Measurements from ENCODE around the gene SLC16A9.
"Not testable (repeated sequence)": the region's sequence is repeated elsewhere in the genome, so short reads cannot be mapped to it uniquely, and the experiment has no call there.

Gene SLC16A9, protein sequence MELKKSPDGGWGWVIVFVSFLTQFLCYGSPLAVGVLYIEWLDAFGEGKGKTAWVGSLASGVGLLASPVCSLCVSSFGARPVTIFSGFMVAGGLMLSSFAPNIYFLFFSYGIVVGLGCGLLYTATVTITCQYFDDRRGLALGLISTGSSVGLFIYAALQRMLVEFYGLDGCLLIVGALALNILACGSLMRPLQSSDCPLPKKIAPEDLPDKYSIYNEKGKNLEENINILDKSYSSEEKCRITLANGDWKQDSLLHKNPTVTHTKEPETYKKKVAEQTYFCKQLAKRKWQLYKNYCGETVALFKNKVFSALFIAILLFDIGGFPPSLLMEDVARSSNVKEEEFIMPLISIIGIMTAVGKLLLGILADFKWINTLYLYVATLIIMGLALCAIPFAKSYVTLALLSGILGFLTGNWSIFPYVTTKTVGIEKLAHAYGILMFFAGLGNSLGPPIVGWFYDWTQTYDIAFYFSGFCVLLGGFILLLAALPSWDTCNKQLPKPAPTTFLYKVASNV

DNA sequence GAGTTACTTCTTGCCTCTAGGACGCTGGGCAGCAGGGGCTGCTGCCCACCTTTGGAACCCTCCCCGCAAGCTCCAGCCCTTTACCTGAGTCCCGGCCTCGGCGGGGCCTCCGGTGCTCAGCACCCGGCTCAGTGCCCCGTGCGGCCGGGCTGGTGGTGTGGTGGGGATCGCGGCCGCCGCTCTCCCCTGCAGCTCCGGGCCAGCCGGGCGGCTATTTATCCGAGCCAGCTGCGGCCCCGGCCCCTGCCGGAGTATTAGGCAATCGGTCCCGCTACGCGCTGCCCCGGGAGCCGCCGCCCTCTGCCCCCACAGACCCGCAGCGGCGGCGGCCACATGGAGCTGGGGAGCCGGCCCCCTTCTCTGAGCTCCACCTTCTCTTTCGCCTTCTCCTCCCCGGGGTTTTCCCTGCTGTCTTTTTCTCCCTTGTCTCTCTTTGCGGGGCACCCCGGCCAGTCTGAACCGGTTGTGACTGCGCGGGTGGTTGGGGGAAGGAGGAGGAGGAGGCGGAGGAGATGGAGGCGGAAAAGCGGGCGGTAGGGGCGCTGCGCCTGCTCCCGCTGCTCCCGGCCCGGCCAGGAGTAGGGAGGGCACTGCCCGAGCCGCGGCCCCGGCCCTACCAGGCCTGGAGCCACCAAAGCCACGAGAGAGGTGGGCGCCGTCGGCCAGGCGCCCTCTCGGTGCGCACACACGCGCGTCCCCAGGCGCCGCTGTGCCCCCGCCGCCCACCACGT lies at the start of gene SLC16A9:
SLC16A9 (minus strand) TSS at position 456 of the 731 bp plus-strand sequence. CDS start 25,559 bp downstream, outside the sequence.
- DNase-seq (ENCODE audit: low spot score), result peak; percentile 58

GRCh38 chr10:59757966-59758365 lies 48.3 kb upstream of the SLC16A9 start:
- DNase-seq (ENCODE audit: low spot score), result no peak

- DNase-seq (ENCODE audit: low spot score), result no peak
Observed at GRCh38 chr10:59754951-59755350, 45.3 kb upstream of the SLC16A9 start.

DNA sequence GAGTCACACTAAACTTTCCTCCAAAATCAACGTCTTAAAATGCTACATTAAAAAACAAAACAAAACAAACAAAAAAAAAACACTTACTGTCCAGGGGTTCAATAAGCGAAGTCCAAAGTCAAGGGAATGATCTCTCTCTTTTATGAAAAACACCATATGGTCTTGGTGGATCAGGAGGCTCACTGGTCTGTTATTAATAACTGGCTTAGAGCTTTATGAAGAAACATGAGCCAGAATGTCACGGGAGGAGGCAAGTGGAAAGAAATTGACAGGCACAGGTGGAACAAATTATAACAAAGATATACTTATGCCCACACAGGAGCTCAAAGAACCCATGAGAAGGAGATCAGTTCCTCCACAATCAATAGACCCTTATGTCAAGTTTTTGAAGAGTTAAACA lies 43.6 kb upstream of the SLC16A9 start, which contains the start of gene MRLN:
MRLN (minus strand) TSS at position 189 of the 400 bp plus-strand sequence.
- no peak for DNase-seq (ENCODE audit: low spot score)

- DNase-seq (ENCODE audit: low spot score), result no peak
Observed at GRCh38 chr10:59752278-59752940, 42.8 kb upstream of the SLC16A9 start.

- DNase-seq (ENCODE audit: low spot score), result no peak
Observed at GRCh38 chr10:59750155-59750945, 40.7 kb upstream of the SLC16A9 start.

GRCh38 chr10:59748834-59749233 lies 39.2 kb upstream of the SLC16A9 start:
- DNase-seq (ENCODE audit: low spot score), result no peak

GRCh38 chr10:59745163-59745650 lies 35.6 kb upstream of the SLC16A9 start:
- DNase-seq (ENCODE audit: low spot score), result no peak

DNA sequence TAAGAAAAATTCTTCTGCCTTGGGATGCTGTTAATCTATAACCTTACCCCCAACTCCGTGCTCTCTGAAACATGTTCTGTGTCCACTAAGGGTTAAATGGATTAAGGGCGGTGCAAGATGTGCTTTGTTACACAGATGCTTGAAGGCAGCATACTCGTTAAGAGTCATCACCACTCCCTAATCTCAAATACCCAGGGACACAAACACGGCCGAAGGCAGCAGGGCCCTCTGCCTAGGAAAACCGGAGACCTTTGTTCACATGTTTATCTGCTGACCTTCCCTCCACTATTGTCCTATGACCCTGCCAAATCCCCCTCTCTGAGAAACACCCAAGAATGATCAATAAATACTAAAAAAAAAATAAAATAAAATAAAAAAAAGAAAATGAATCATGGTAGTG lies 35.1 kb upstream of the SLC16A9 start:
- DNase-seq (ENCODE audit: low spot score), result not testable (repeated sequence)

DNA sequence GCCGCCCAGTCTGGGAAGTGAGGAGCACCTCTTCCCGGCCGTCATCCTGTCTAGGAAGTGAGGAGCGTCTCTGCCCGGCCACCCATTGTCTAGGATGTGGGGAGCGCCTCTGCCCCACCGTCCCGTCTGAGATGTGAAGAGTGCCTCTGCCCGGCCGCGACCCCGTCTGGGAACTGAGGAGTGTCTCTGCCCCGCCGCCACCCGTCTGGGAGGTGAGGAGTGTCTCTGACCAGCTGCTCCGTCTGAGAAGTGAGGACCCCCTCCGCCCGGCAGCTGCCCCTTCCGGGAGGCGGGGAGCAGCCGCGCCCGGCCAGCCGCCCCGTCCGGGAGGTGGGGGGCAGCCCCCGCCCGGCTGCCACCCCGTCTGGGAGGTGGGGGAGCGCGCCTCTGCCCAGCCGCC lies 34.5 kb upstream of the SLC16A9 start:
- not testable (repeated sequence) for DNase-seq (ENCODE audit: low spot score)

DNA sequence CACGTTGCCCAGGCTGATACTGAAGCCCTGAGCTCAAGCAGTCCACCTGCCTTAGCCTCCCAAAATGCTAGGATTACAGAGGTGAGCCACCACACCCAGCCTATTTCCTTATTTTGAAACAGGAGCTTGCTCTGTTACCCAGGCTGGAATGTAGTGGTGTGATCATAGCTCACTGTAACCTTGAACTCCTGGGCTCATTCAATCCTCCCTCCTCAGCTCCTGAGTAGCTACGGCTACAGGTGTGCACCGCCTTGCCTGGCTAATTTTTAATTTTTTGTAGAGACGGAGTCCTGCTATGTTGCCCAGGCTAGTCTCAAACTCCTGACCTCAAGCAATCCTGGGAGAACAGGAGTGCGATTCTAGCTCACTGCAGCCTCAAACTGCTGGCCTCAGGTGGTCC lies 31.9 kb upstream of the SLC16A9 start:
- DNase-seq (ENCODE audit: low spot score), result no peak

DNA sequence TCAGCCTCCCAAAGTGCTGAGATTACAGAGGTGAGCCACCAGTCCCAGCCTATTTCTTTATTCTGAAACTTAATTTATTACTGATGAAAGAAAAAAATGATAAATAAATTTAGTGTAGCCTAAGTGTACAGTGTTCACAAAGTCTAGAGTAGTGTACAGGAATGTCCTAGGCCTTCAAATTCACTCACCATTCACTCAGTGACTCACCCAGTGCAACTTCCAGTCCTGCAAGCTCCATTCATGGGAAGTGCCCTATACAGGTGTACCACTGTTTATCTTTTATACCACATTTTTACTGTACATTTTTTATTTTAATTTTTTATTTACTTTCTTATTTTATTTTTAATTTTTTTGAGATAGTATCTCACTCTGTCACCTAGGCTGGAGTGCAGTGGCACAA lies 31.4 kb upstream of the SLC16A9 start:
- no peak for DNase-seq (ENCODE audit: low spot score)

- DNase-seq (ENCODE audit: low spot score), result no peak
Observed at GRCh38 chr10:59736749-59737148, 27.1 kb upstream of the SLC16A9 start.

GRCh38 chr10:59735296-59735695 lies 25.6 kb upstream of the SLC16A9 start:
- no peak for DNase-seq (ENCODE audit: low spot score)

GRCh38 chr10:59734014-59734462 lies 24.4 kb upstream of the SLC16A9 start:
- no peak for DNase-seq (ENCODE audit: low spot score)

DNA sequence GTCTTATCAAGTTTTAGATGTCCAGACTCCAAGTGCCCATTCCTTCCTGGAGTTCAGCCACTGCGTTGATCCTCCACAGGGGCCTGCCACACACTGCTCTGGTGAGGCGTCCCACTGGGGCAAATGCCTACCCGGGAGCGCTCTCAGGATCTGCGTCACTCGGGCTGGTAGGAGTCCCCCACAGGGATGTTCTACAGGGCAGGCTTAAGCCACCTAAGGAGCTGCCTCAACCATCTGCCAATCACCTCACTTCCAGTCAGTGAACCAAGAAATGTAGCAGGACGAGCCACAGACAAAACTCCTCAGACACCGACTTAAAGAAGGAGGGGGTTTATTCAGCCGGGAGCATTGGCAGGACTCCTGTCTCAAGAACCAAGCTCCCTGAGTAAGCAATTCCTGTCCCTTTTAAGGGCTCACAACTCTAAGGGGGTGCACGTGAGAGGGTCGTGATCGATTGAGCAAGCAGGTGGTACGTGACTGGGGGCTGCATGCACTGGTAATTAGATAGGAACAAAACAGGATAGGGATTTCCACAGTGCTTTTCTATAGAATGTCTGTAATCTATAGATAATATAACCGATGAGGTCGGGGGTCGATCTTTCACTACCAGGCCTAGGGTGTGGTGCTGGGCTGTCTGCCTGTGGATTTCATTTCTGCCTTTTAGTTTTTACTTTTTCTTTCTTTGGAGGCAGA lies 23.8 kb upstream of the SLC16A9 start:
- not testable (repeated sequence) for DNase-seq (ENCODE audit: low spot score)

DNA sequence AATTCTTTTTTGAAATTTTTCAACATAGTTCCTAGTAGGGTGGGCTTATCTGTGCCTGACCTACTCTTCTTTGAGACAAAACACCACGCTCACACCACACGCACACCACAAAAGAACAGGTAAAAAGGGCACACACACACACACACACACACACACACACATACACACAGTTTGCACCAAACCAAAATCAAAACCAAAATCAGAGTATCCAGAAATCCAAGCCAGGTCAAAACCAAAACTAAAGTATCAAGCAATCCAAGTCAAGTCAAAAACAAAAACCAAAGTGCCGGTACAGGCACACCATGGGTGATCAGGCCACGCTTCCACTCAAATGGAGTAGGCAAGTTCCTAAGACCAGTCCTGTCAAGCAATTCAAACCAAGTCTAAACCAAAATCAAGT lies 23.2 kb upstream of the SLC16A9 start:
- DNase-seq (ENCODE audit: low spot score), result not testable (repeated sequence)

DNA sequence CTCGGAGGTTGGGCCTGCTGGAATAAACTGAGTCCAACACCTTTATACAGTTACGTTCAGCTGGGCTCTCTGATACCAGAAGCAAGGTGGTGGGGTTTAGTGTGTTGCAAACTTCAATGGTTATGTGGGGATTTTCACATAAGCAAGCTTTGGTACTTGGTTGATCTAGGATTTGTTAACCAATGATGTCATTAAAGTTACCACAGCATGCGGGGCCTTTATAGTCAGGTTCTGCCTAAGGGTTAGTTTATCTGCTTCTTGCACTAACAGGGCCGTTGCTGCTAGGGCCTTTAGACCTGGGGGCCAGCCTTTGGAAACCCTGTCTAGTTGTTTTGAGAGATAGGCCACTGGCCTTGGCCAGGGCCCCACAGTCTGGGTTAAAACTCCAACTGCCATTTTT lies 19.5 kb upstream of the SLC16A9 start:
- not testable (repeated sequence) for DNase-seq (ENCODE audit: low spot score)

- no peak for DNase-seq (ENCODE audit: low spot score)
Observed at GRCh38 chr10:59724098-59724938, 14.7 kb upstream of the SLC16A9 start.

DNA sequence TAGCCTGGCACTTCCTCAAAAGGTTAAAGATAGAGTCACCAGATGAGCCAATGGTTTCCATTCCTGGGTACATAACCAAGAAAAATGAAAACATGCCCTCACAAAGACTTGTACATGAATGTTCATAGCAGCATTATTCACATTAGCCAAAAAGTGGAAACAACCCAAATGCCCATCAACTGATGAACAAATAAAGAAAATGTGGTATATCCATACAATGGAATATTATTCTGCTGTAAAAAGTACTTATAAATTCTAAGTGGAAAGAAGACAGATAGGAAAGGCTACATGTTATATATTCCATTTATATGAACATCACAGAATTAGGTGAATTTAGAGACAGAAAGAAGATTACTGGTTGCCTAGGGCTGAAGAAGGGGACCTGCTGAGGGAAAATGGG lies 10.7 kb upstream of the SLC16A9 start:
- no peak for DNase-seq (ENCODE audit: low spot score)

Measured in putamen (tissue), 1 donor.